ENCODE data around the gene PIGN.
"Not testable (repeated sequence)": the region's sequence is repeated elsewhere in the genome, so short reads cannot be mapped to it uniquely, and the experiment has no call there.

Gene PIGN

GRCh38 chr18:62071071-62071470 lies 115.8 kb downstream of the PIGN start:
- H3K4me3 Mint-ChIP-seq = no peak overlapping the region
- H3K27me3 Mint-ChIP-seq = no peaks in the 10 kb centered on the region
- H3K4me1 Mint-ChIP-seq (ENCODE audit: low read depth) = no peaks in the 10 kb centered on the region
- no peak overlapping the region for H3K27ac Mint-ChIP-seq
- peaks cover 27% of the 10 kb centered on the region for H3K36me3 Mint-ChIP-seq
- H3K9me3 Mint-ChIP-seq (ENCODE audit: low read depth) = peaks cover 4% of the 10 kb centered on the region

- Mint-ChIP-seq H3K27me3 (no peaks in the 10 kb centered on the region), H3K4me1 (ENCODE audit: low read depth) (no peaks in the 10 kb centered on the region), H3K9me3 (ENCODE audit: low read depth) (peaks cover 3% of the 10 kb centered on the region), H3K27ac (no peak overlapping the region), H3K36me3 (peaks cover 27% of the 10 kb centered on the region), H3K4me3 (no peak overlapping the region)
Measured at GRCh38 chr18:62070302-62070701, 116.6 kb downstream of the PIGN start.

- Mint-ChIP-seq H3K27ac (no peak overlapping the region), H3K9me3 (ENCODE audit: low read depth) (no peaks in the 10 kb centered on the region), H3K27me3 (no peaks in the 10 kb centered on the region), H3K4me1 (ENCODE audit: low read depth) (no peaks in the 10 kb centered on the region), H3K4me3 (no peak overlapping the region), H3K36me3 (peaks cover 24% of the 10 kb centered on the region)
Measured at GRCh38 chr18:62069556-62069955, 117.3 kb downstream of the PIGN start.

GRCh38 chr18:62066102-62066818 lies 120.6 kb downstream of the PIGN start:
- H3K27ac Mint-ChIP-seq = no peak overlapping the region
- H3K4me3 Mint-ChIP-seq = no peak overlapping the region
- H3K4me1 Mint-ChIP-seq (ENCODE audit: low read depth) = no peaks in the 10 kb centered on the region
- H3K36me3 Mint-ChIP-seq = peaks cover 28% of the 10 kb centered on the region
- H3K27me3 Mint-ChIP-seq = no peaks in the 10 kb centered on the region
- H3K9me3 Mint-ChIP-seq (ENCODE audit: low read depth) = no peaks in the 10 kb centered on the region

- no peak overlapping the region for H3K27ac Mint-ChIP-seq
- no peaks in the 10 kb centered on the region for H3K27me3 Mint-ChIP-seq
Measured at GRCh38 chr18:62064361-62064760, 122.5 kb downstream of the PIGN start.

GRCh38 chr18:62061821-62062478 lies 124.9 kb downstream of the PIGN start:
- peaks cover 14% of the 10 kb centered on the region for H3K9me3 Mint-ChIP-seq (ENCODE audit: low read depth)
- H3K4me1 Mint-ChIP-seq (ENCODE audit: low read depth) = no peaks in the 10 kb centered on the region
- H3K27ac Mint-ChIP-seq = no peak overlapping the region
- H3K27me3 Mint-ChIP-seq = no peaks in the 10 kb centered on the region
- no peak overlapping the region for H3K4me3 Mint-ChIP-seq
- H3K36me3 Mint-ChIP-seq = peaks cover 38% of the 10 kb centered on the region

More at GRCh38 chr18:62064361-62064760, 122.5 kb downstream of the PIGN start:
- Mint-ChIP-seq H3K4me3 (no peak overlapping the region), H3K4me1 (ENCODE audit: low read depth) (no peaks in the 10 kb centered on the region), H3K9me3 (ENCODE audit: low read depth) (peaks cover 5% of the 10 kb centered on the region), H3K36me3 (peaks cover 36% of the 10 kb centered on the region)

GRCh38 chr18:62060820-62061219 lies 126.0 kb downstream of the PIGN start:
- H3K9me3 Mint-ChIP-seq (ENCODE audit: low read depth) = peaks cover 14% of the 10 kb centered on the region
- no peak overlapping the region for H3K4me3 Mint-ChIP-seq
- H3K27ac Mint-ChIP-seq = no peak overlapping the region
- peaks cover 41% of the 10 kb centered on the region for H3K36me3 Mint-ChIP-seq
- no peaks in the 10 kb centered on the region for H3K27me3 Mint-ChIP-seq
- no peaks in the 10 kb centered on the region for H3K4me1 Mint-ChIP-seq (ENCODE audit: low read depth)

GRCh38 chr18:62054929-62055498 lies 131.8 kb downstream of the PIGN start:
- Mint-ChIP-seq H3K27ac (no peak overlapping the region), H3K36me3 (peaks cover 33% of the 10 kb centered on the region), H3K4me3 (no peak overlapping the region), H3K4me1 (ENCODE audit: low read depth) (no peaks in the 10 kb centered on the region), H3K27me3 (no peaks in the 10 kb centered on the region), H3K9me3 (ENCODE audit: low read depth) (peaks cover 11% of the 10 kb centered on the region)

- Mint-ChIP-seq H3K27me3 (no peaks in the 10 kb centered on the region), H3K27ac (no peak overlapping the region), H3K4me1 (ENCODE audit: low read depth) (no peaks in the 10 kb centered on the region), H3K9me3 (ENCODE audit: low read depth) (peaks cover 8% of the 10 kb centered on the region), H3K36me3 (peaks cover 20% of the 10 kb centered on the region), H3K4me3 (no peak overlapping the region)
Measured at GRCh38 chr18:62048279-62048678, 138.6 kb downstream of the PIGN start.

GRCh38 chr18:62045316-62045715 lies 141.5 kb downstream of the PIGN start:
- Mint-ChIP-seq H3K4me1 (ENCODE audit: low read depth) (no peaks in the 10 kb centered on the region), H3K27me3 (no peaks in the 10 kb centered on the region)

GRCh38 chr18:62044490-62045000 lies 142.3 kb downstream of the PIGN start:
- no peak overlapping the region for H3K4me3 Mint-ChIP-seq
- H3K27ac Mint-ChIP-seq = no peak overlapping the region
- H3K36me3 Mint-ChIP-seq = peaks cover 23% of the 10 kb centered on the region
- no peaks in the 10 kb centered on the region for H3K27me3 Mint-ChIP-seq
- no peaks in the 10 kb centered on the region for H3K4me1 Mint-ChIP-seq (ENCODE audit: low read depth)
- peaks cover 8% of the 10 kb centered on the region for H3K9me3 Mint-ChIP-seq (ENCODE audit: low read depth)

More at GRCh38 chr18:62045316-62045715, 141.5 kb downstream of the PIGN start:
- H3K27ac Mint-ChIP-seq = no peak overlapping the region
- H3K9me3 Mint-ChIP-seq (ENCODE audit: low read depth) = peaks cover 8% of the 10 kb centered on the region
- H3K36me3 Mint-ChIP-seq = peaks cover 22% of the 10 kb centered on the region
- H3K4me3 Mint-ChIP-seq = no peak overlapping the region

GRCh38 chr18:62037989-62038778 lies 148.7 kb downstream of the PIGN start:
- no peaks in the 10 kb centered on the region for H3K9me3 Mint-ChIP-seq (ENCODE audit: low read depth)
- H3K36me3 Mint-ChIP-seq = peaks cover 6% of the 10 kb centered on the region
- no peak overlapping the region for H3K27ac Mint-ChIP-seq
- no peaks in the 10 kb centered on the region for H3K27me3 Mint-ChIP-seq
- H3K4me3 Mint-ChIP-seq = no peak overlapping the region
- peaks cover 16% of the 10 kb centered on the region for H3K4me1 Mint-ChIP-seq (ENCODE audit: low read depth)

GRCh38 chr18:62037012-62037742 lies 149.7 kb downstream of the PIGN start:
- no peaks in the 10 kb centered on the region for H3K27me3 Mint-ChIP-seq
- H3K4me3 Mint-ChIP-seq = no peak overlapping the region
- peaks cover 24% of the 10 kb centered on the region for H3K4me1 Mint-ChIP-seq (ENCODE audit: low read depth)
- H3K27ac Mint-ChIP-seq = no peak overlapping the region
- H3K36me3 Mint-ChIP-seq = peaks cover 4% of the 10 kb centered on the region
- H3K9me3 Mint-ChIP-seq (ENCODE audit: low read depth) = no peaks in the 10 kb centered on the region

- not testable (repeated sequence) for H3K4me3 Mint-ChIP-seq; H3K27me3 Mint-ChIP-seq; H3K27ac Mint-ChIP-seq; H3K36me3 Mint-ChIP-seq; H3K9me3 Mint-ChIP-seq (ENCODE audit: low read depth)
- H3K4me1 Mint-ChIP-seq (ENCODE audit: low read depth) = peaks cover 24% of the 10 kb centered on the region
Measured at GRCh38 chr18:62034286-62034685, 152.6 kb downstream of the PIGN start.
